Ishikawa (cell line): ENCODE data around the gene GNG14.

Experiments used
- CEBPB ChIP-seq: IDR thresholded peaks from 2 replicates; pipeline ENCODE4 v1.6.1; 2012
- CREB1 ChIP-seq: IDR thresholded peaks from 2 replicates; pipeline ENCODE4 v1.6.1; 2012; ENCODE audit warnings: low read depth
- EGR1 ChIP-seq: IDR thresholded peaks from 2 replicates; pipeline ENCODE4 v1.6.1; 2012
- EP300 ChIP-seq: IDR thresholded peaks from 2 replicates; pipeline ENCODE4 v1.6.1; 2012; ENCODE audit warnings: borderline replicate concordance
- FOXM1 ChIP-seq: IDR thresholded peaks from 2 replicates; pipeline ENCODE4 v1.6.1; 2012; ENCODE audit warnings: low read depth, borderline replicate concordance
- NFIC ChIP-seq: IDR thresholded peaks from 2 replicates; pipeline ENCODE4 v1.6.1; 2012
- RAD21 ChIP-seq: IDR thresholded peaks from 2 replicates; pipeline ENCODE4 v1.6.1; 2012; ENCODE audit warnings: low read depth
- TAF1 ChIP-seq: IDR thresholded peaks from 2 replicates; pipeline ENCODE4 v1.6.1; 2012; ENCODE audit warnings: low read depth, mild to moderate bottlenecking
- TCF12 ChIP-seq: IDR thresholded peaks from 2 replicates; pipeline ENCODE4 v1.6.1; 2012; ENCODE audit warnings: low read depth
- TEAD4 ChIP-seq: IDR thresholded peaks from 2 replicates; pipeline ENCODE4 v1.6.1; 2012
- YY1 ChIP-seq: IDR thresholded peaks from 2 replicates; pipeline ENCODE4 v1.6.1; 2012; ENCODE audit warnings: low read depth
- ZBTB7A ChIP-seq: IDR thresholded peaks from 2 replicates; pipeline ENCODE4 v1.6.1; 2012; ENCODE audit warnings: low read depth
- TF ChIP-seq, protein P1 (sequence below): IDR thresholded peaks from 2 replicates; pipeline ENCODE4 v1.6.1; 2012; ENCODE audit warnings: low read depth, mild to moderate bottlenecking
- TF ChIP-seq, protein P2 (sequence below): IDR thresholded peaks from 2 replicates; pipeline ENCODE4 v1.6.1; 2012
- TF ChIP-seq, protein P3 (sequence below): IDR thresholded peaks from 2 replicates; pipeline ENCODE4 v1.6.1; 2012

GNG14 gene

DNA sequence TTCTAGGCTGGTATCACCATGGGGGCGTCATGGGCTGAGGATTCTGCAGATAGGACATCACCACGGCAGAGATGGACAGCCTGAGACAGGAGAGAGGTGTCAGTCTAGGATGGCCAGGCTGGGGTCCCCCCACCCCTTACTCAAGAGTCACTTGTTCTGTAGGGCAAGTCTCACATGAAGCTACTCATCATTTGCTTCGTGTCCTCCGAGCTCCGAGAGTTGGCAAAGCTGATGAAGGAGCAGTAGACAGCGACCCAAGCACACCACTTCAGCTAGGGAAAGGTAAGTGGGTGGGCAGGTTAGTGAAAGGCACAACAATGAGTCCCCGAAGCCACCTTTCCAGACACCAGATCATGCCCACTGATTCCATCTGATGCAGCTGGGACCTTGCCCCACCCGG lies 19.5 kb upstream of the GNG14 start:
- TF ChIP-seq, protein P1, sequence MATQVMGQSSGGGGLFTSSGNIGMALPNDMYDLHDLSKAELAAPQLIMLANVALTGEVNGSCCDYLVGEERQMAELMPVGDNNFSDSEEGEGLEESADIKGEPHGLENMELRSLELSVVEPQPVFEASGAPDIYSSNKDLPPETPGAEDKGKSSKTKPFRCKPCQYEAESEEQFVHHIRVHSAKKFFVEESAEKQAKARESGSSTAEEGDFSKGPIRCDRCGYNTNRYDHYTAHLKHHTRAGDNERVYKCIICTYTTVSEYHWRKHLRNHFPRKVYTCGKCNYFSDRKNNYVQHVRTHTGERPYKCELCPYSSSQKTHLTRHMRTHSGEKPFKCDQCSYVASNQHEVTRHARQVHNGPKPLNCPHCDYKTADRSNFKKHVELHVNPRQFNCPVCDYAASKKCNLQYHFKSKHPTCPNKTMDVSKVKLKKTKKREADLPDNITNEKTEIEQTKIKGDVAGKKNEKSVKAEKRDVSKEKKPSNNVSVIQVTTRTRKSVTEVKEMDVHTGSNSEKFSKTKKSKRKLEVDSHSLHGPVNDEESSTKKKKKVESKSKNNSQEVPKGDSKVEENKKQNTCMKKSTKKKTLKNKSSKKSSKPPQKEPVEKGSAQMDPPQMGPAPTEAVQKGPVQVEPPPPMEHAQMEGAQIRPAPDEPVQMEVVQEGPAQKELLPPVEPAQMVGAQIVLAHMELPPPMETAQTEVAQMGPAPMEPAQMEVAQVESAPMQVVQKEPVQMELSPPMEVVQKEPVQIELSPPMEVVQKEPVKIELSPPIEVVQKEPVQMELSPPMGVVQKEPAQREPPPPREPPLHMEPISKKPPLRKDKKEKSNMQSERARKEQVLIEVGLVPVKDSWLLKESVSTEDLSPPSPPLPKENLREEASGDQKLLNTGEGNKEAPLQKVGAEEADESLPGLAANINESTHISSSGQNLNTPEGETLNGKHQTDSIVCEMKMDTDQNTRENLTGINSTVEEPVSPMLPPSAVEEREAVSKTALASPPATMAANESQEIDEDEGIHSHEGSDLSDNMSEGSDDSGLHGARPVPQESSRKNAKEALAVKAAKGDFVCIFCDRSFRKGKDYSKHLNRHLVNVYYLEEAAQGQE: no peak
- TF ChIP-seq RAD21 (no peak), EP300 (no peak), TEAD4 (no peak), EGR1 (no peak), FOXM1 (no peak), CREB1 (no peak), ZBTB7A (no peak)
- TF ChIP-seq, protein P2, sequence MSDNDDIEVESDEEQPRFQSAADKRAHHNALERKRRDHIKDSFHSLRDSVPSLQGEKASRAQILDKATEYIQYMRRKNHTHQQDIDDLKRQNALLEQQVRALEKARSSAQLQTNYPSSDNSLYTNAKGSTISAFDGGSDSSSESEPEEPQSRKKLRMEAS: no peak
- TF ChIP-seq, protein P3, sequence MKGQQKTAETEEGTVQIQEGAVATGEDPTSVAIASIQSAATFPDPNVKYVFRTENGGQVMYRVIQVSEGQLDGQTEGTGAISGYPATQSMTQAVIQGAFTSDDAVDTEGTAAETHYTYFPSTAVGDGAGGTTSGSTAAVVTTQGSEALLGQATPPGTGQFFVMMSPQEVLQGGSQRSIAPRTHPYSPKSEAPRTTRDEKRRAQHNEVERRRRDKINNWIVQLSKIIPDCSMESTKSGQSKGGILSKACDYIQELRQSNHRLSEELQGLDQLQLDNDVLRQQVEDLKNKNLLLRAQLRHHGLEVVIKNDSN: no peak

DNA sequence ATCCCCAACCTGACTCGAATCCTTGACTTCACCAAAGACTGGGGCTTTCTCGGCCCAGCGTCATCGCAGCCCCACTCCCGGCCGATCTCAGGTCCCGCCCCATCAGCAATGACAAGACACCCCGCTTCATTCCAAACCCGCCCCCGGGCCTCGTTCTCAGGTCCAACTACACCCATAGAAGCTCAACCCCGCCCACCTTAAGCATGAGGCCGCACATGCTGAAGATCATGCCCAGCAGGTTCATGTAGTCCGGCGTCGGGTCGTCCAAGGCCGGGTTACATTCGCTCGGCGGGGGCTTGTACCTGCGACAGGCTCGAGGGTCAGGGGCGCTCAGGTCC lies 18.9 kb upstream of the GNG14 start:
- TF ChIP-seq, protein P2: peak; percentile 69
- no peak for TF ChIP-seq ZBTB7A

DNA sequence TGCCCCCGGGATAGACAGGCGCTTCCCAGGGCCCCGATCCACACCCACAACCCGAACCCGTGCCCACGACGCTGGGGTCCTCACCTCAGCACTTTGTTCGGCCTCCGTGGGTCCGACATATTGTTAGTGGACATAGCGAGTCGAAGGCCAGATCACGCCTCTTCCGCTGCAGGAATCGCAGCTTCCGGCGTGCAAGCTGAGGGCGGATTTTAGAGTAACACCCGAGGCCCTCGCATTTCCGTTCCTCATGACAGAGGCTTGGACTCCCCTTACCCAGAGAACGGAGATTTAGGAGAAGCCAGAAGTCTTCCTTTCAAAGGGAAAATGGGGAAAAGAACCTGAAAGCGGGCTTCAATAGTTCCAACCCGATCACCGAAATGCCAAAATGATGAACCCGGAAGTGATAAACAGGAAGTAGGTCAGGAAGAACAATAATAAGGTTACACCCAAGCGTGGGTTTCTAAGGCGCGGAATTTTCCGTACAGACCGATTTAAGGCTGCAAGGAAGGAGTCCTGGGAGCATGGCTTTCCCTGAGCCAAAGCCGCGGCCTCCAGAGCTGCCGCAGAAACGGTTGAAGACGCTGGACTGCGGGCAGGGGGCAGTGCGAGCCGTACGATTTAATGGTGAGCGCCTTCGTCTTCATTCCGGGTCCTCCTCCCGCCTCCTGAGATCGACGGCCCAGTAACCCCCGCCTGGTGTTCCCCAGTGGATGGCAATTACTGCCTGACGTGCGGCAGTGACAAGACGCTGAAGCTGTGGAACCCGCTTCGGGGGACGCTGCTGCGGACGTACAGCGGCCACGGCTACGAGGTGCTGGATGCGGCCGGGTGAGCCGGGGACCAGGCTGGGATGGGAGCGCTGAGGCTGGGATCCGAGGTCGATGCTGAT lies 18.3 kb upstream of the GNG14 start:
- TF ChIP-seq CEBPB: peak; percentile 27; the same call in 1 of the 2 replicates
- TF ChIP-seq, protein P3: peak; percentile 36
- peak; percentile 53; the same call in 1 of the 2 replicates for TF ChIP-seq CREB1
- 0 out of 2 replicates have a peak, but pooled peaks have one; percentile 18 for TF ChIP-seq NFIC
- TF ChIP-seq FOXM1: peak; percentile 54; the same call in 1 of the 2 replicates
- TF ChIP-seq, protein P1: no peak
- no peak for TF ChIP-seq EP300
- TF ChIP-seq TCF12: peak; percentile 46; the same call in 1 of the 2 replicates
- TF ChIP-seq EGR1: 0 out of 2 replicates have a peak, but pooled peaks have one; percentile 17
- peak; percentile 81 for TF ChIP-seq TAF1
- TF ChIP-seq, protein P2: peak; percentile 77
- peak; percentile 88 for TF ChIP-seq YY1
- no peak for TF ChIP-seq ZBTB7A
- no peak for TF ChIP-seq RAD21
- TF ChIP-seq TEAD4: peak; percentile 34; the same call in 1 of the 2 replicates

DNA sequence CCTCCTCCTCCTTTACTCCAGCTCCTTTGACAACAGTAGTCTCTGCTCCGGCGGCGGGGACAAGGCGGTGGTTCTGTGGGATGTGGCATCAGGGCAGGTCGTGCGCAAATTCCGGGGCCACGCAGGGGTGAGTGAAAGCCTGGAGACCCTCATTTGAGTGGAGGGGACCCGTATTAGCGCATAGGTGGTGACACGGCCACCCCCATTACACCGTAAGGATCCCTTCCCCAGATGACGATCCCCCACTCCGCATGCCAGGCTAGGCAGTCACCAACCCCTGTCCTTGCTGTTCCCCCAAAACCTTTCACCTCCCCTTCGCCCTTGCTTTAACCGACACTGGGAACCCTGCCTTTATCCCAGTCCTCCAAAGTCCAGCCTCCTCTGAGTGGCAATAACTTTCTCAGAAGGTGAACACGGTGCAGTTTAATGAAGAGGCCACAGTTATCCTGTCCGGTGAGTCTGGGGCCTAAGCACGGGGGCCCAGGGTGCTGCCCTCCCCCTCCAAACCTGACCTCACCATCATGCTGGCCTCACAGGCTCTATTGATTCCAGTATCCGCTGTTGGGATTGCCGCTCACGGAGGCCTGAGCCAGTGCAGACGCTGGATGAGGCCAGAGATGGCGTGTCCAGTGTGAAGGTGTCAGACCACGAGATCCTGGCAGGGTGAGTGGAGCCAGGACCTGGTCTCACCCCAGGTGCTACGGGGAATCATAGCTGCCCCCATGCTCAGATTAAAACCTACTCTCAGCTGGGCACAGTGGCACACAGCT lies 17.5 kb upstream of the GNG14 start:
- TF ChIP-seq ZBTB7A (no peak), TEAD4 (no peak), CREB1 (no peak), TCF12 (no peak), EP300 (no peak), RAD21 (no peak)
- TF ChIP-seq, protein P2: no peak

DNA sequence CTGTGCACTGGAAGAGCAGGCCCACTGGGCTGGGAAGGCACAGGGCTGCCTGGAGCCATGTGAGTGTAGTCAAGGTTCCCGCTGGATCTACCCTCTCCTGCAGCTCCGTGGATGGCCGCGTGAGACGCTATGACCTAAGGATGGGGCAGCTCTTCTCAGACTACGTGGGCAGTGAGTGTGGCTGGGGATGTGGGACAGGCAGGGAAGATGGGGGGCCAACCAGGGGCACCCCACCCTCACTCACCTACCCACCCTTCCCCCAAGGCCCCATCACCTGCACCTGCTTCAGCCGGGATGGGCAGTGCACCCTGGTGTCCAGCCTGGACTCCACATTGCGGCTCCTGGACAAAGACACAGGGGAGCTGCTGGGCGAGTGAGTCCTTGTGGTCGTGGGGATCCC lies 15.1 kb upstream of the GNG14 start:
- no peak for TF ChIP-seq EP300
- no peak for TF ChIP-seq YY1
- no peak for TF ChIP-seq CREB1
- TF ChIP-seq RAD21: no peak
- TF ChIP-seq, protein P3: no peak
- TF ChIP-seq TEAD4: no peak
- TF ChIP-seq TCF12: no peak
- TF ChIP-seq NFIC: no peak
- TF ChIP-seq ZBTB7A: no peak
- TF ChIP-seq EGR1: no peak
- TF ChIP-seq CEBPB: no peak
- TF ChIP-seq, protein P2: no peak
- no peak for TF ChIP-seq TAF1
